Smooth muscle cell of bladder (primary cell): ENCODE measurements around the gene KLRC4. TPM values are rescaled to one million over a fixed set of nuclear protein-coding genes. Genes with fewer than 3 reads are reported as not detected.

Source experiments
- total RNA-seq: library from RNA; depleted of rRNA; stranded (reverse); fragments of >200 nt; gene quantifications from 2 replicates; pipeline ENCODE4 v1.2.3, GENCODE V29; 2014

KLRC4 gene
- total RNA-seq, result not detected in 2 replicates

GRCh38 chr12:10409392-10409791 is at the start of gene KLRC4:
KLRC4 (minus strand) TSS chr12:10409757; CDS start chr12:10409575, 182 bp downstream.

GRCh38 chr12:10453156-10453555 is 43.6 kb upstream of the KLRC4 start, which contains the start of gene KLRC1:
KLRC1 (minus strand) TSS chr12:10453377; CDS start chr12:10451156, 2,221 bp downstream.

GRCh38 chr12:10435816-10436215 is 26.3 kb upstream of the KLRC4 start, which contains the start of gene KLRC2:
KLRC2 (minus strand) TSS chr12:10436010; CDS start chr12:10435986, 24 bp downstream.

GRCh38 chr12:10420334-10420733 is 10.8 kb upstream of the KLRC4 start, which contains the start of gene KLRC3:
KLRC3 (minus strand) TSS chr12:10420595; CDS start chr12:10420550, 45 bp downstream.

GRCh38 chr12:10389904-10390303 is 19.7 kb downstream of the KLRC4 start, which contains the start of gene KLRK1:
KLRK1 (minus strand) TSS chr12:10390041; CDS start chr12:10388810, 1,231 bp downstream.

Other genes starting within 250 kb of the KLRC4 start
- gene OLR1, start 237.6 kb downstream of the KLRC4 start, total RNA-seq, result 0.92 and 3.1 TPM in 2 replicates
- gene TMEM52B, start 230.7 kb downstream of the KLRC4 start, total RNA-seq, result 0.09 and 0.14 TPM in 2 replicates
- gene GABARAPL1, start 196.9 kb downstream of the KLRC4 start, total RNA-seq, result 71.4 and 77.6 TPM in 2 replicates
- under 0.01 and 0.46 TPM in 2 replicates for gene KLRD1, start 101.9 kb downstream of the KLRC4 start, total RNA-seq
- gene KLRK1, start 19.7 kb downstream of the KLRC4 start, total RNA-seq, result not detected in 2 replicates
- gene KLRC3, start 10.8 kb upstream of the KLRC4 start, total RNA-seq, result not detected in 2 replicates
- gene KLRC2, start 26.3 kb upstream of the KLRC4 start, total RNA-seq, result not detected in 2 replicates
- gene KLRC1, start 43.6 kb upstream of the KLRC4 start, total RNA-seq, result not detected in 2 replicates
- 0.92 and 16.2 TPM in 2 replicates for gene EIF2S3B, start 96.1 kb upstream of the KLRC4 start, total RNA-seq
- gene MAGOHB, start 203.9 kb upstream of the KLRC4 start, total RNA-seq, result 16.4 and 22.8 TPM in 2 replicates